Endothelial cell (in vitro differentiated cells): ENCODE measurements around the gene RACK1. TPM values are rescaled to one million over a fixed set of nuclear protein-coding genes. Genes with fewer than 3 reads are reported as not detected.

Source experiments
- DNase-seq: peaks from one replicate; pipeline ENCODE4 v3.0.0; 2021; ENCODE audit warnings: low spot score
- H3K27ac Mint-ChIP-seq: one replicate; pipeline ENCODE4 v1.8.0; 2021; ENCODE audit warnings: mixed read lengths, inconsistent platforms; ENCODE audit not compliant: unreplicated experiment
- H3K27me3 Mint-ChIP-seq: one replicate; pipeline ENCODE4 v1.8.0; 2021; ENCODE audit warnings: mild to moderate bottlenecking, moderate library complexity, mixed read lengths, inconsistent platforms; ENCODE audit not compliant: unreplicated experiment
- H3K36me3 Mint-ChIP-seq: one replicate; pipeline ENCODE4 v1.8.0; 2021; ENCODE audit warnings: mild to moderate bottlenecking, low read depth, mixed read lengths, inconsistent platforms; ENCODE audit not compliant: unreplicated experiment
- H3K4me1 Mint-ChIP-seq: one replicate; pipeline ENCODE4 v1.8.0; 2021; ENCODE audit warnings: mild to moderate bottlenecking, mixed read lengths, inconsistent platforms; ENCODE audit not compliant: unreplicated experiment
- H3K4me3 Mint-ChIP-seq: one replicate; pipeline ENCODE4 v1.8.0; 2021; ENCODE audit warnings: mild to moderate bottlenecking, mixed read lengths, inconsistent platforms; ENCODE audit not compliant: unreplicated experiment
- H3K9me3 Mint-ChIP-seq: one replicate; pipeline ENCODE4 v1.8.0; 2021; ENCODE audit warnings: mixed read lengths, inconsistent platforms; ENCODE audit not compliant: unreplicated experiment
- CTCF ChIP-seq: fragments of 200-600 bp; sonication (generic); IDR thresholded peaks from one replicate; pipeline ENCODE4 v1.5.0; 2021; ENCODE audit warnings: antibody characterized with exemption; ENCODE audit not compliant: unreplicated experiment
- total RNA-seq: library from RNA; stranded (reverse); fragmentation: NEBNext Ultra II Directional; extraction: Animal tissue kit (Norgen Biotek cat#: 25700); gene quantifications from one replicate; pipeline ENCODE4 v1.2.1, GENCODE V29; 2021; ENCODE audit not compliant: unreplicated experiment

RACK1 gene
- total RNA-seq, 1 donor from 2014 or later = 2,232 TPM

- peaks cover 7% of the 10 kb centered on the region for H3K36me3 Mint-ChIP-seq
- H3K4me3 Mint-ChIP-seq = peak within 1 kb of the TSS; percentile 95
- H3K4me1 Mint-ChIP-seq = peaks cover 22% of the 10 kb centered on the region
- peak within 1 kb of the TSS; percentile 89 for H3K27ac Mint-ChIP-seq
- H3K27me3 Mint-ChIP-seq = no peaks in the 10 kb centered on the region
- TF ChIP-seq CTCF = no peak
- H3K9me3 Mint-ChIP-seq = no peaks in the 10 kb centered on the region
- DNase-seq = peak; percentile 89
Measured at GRCh38 chr5:181260720-181261319, 17.1 kb upstream of the RACK1 start, which contains the start of gene TRIM52. TRIM52 (minus strand) TSS chr5:181261143; CDS start chr5:181260813, 330 bp downstream.

GRCh38 chr5:181259974-181260719, 16.4 kb upstream of the RACK1 start:
- peak overlapping the region; percentile 66 for H3K27ac Mint-ChIP-seq
- H3K4me1 Mint-ChIP-seq = peaks cover 22% of the 10 kb centered on the region
- DNase-seq = no peak
- peak overlapping the region; percentile 95 for H3K4me3 Mint-ChIP-seq
- H3K36me3 Mint-ChIP-seq = peaks cover 7% of the 10 kb centered on the region
- H3K9me3 Mint-ChIP-seq = no peaks in the 10 kb centered on the region
- no peak for TF ChIP-seq CTCF
- H3K27me3 Mint-ChIP-seq = no peaks in the 10 kb centered on the region

GRCh38 chr5:181259283-181259682, 15.6 kb upstream of the RACK1 start:
- H3K4me1 Mint-ChIP-seq = peaks cover 22% of the 10 kb centered on the region
- peak overlapping the region; percentile 95 for H3K4me3 Mint-ChIP-seq
- DNase-seq = no peak
- no peak overlapping the region for H3K27ac Mint-ChIP-seq
- TF ChIP-seq CTCF = no peak
- H3K36me3 Mint-ChIP-seq = peaks cover 12% of the 10 kb centered on the region
- no peaks in the 10 kb centered on the region for H3K27me3 Mint-ChIP-seq
- no peaks in the 10 kb centered on the region for H3K9me3 Mint-ChIP-seq

GRCh38 chr5:181258576-181258975, 14.9 kb upstream of the RACK1 start:
- no peak overlapping the region for H3K27ac Mint-ChIP-seq
- H3K36me3 Mint-ChIP-seq = peaks cover 7% of the 10 kb centered on the region
- no peak overlapping the region for H3K4me3 Mint-ChIP-seq
- peaks cover 19% of the 10 kb centered on the region for H3K4me1 Mint-ChIP-seq
- DNase-seq = no peak
- H3K9me3 Mint-ChIP-seq = no peaks in the 10 kb centered on the region
- no peak for TF ChIP-seq CTCF
- no peaks in the 10 kb centered on the region for H3K27me3 Mint-ChIP-seq
